ENCODE results near the gene TIMM23. TPM values are rescaled to one million over a fixed set of nuclear protein-coding genes. Genes with fewer than 3 reads are reported as not detected.

Gene TIMM23
- total RNA-seq, 4 donors from 2014 or later, result 24.5 to 62.2 (median 43.5) TPM

DNA sequence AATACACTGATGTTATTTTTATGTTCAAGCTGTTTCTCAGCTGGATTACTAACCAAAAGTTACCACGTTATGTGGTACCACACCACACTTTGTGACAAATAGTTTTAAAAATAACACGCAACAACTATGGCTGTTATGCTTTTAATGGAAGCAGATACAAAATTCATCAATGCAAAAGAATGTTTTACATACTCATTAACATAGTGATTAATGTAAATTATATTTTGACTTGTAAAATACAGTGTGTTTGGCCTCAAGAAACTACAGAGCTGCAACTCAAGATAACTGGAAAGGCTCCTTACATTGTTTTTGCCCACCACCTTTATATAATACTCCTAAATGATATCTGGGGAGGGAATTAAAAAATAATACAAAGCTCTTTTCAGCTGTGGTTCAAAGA is 32.7 kb downstream of the TIMM23 start:
- peaks cover 0 to 89% (median 0%) of the 10 kb centered on the region in 3 donors for H3K36me3 ChIP-seq
- DNase-seq, result no peak
- TF ChIP-seq, protein P1, sequence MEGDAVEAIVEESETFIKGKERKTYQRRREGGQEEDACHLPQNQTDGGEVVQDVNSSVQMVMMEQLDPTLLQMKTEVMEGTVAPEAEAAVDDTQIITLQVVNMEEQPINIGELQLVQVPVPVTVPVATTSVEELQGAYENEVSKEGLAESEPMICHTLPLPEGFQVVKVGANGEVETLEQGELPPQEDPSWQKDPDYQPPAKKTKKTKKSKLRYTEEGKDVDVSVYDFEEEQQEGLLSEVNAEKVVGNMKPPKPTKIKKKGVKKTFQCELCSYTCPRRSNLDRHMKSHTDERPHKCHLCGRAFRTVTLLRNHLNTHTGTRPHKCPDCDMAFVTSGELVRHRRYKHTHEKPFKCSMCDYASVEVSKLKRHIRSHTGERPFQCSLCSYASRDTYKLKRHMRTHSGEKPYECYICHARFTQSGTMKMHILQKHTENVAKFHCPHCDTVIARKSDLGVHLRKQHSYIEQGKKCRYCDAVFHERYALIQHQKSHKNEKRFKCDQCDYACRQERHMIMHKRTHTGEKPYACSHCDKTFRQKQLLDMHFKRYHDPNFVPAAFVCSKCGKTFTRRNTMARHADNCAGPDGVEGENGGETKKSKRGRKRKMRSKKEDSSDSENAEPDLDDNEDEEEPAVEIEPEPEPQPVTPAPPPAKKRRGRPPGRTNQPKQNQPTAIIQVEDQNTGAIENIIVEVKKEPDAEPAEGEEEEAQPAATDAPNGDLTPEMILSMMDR (IDR thresholded peaks at IDR 0.05), result no peak
- no peak for TF ChIP-seq POLR2A (IDR thresholded peaks at IDR 0.05)

DNA sequence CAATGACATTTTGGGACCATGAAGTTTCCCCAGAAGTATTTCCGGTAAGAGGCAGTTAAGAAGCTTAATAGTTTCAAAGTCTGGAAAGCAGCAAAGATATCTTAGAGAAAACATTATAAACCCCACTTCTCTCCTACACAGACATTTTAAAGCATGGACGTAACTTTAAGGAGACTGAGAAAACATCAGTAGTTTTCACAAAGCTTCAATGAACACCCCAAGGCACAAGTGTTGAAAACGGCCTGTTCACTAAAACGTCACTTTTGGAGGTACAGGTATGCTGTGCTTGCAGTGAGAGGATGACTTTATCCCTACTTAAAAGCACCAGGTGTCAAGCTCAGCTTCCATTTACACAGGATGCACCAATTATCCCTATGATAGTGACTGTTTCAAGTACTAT is 33.1 kb downstream of the TIMM23 start:
- H3K9me3 ChIP-seq, result no peaks in the 10 kb centered on the region
- peaks cover 0 to 89% (median 0%) of the 10 kb centered on the region in 3 donors for H3K36me3 ChIP-seq
- H3K4me1 ChIP-seq, result no peaks in the 10 kb centered on the region
- H3K27me3 ChIP-seq, result no peaks in the 10 kb centered on the region
- TF ChIP-seq POLR2A (IDR thresholded peaks at IDR 0.05), result no peak
- TF ChIP-seq, protein P1 (IDR thresholded peaks at IDR 0.05), result no peak
- no peak overlapping the region for H3K4me3 ChIP-seq
- DNase-seq, result no peak
- H3K27ac ChIP-seq, result no peak overlapping the region

More for the DNA sequence above, 32.7 kb downstream of the TIMM23 start:
- H3K27ac ChIP-seq, result no peak overlapping the region
- no peaks in the 10 kb centered on the region for H3K9me3 ChIP-seq
- no peaks in the 10 kb centered on the region for H3K4me1 ChIP-seq
- no peak overlapping the region for H3K4me3 ChIP-seq
- no peaks in the 10 kb centered on the region for H3K27me3 ChIP-seq

DNA sequence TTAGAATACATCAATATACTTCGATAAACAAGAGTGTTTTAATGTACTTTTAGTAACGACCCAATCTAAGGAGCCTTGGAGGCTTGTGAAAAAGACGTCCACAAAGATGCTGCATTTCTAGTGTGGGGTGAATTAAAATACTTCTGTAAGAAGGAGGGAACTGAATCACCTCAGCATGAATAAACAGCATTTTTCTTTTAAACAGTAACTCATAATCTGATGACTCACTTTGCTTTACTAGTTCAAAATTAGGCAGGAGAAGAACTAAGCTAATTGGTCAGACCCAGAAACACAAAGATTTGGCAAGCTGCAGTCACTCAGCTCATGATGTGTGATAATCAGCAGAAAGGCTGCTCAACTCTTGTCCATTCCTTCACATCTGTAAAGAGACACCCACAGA is 33.9 kb downstream of the TIMM23 start:
- Histone ChIP-seq H3K27me3 (no peaks in the 10 kb centered on the region), H3K36me3 (peaks cover 0 to 95% (median 0%) of the 10 kb centered on the region in 3 donors), H3K27ac (no peak overlapping the region), H3K4me1 (no peaks in the 10 kb centered on the region), H3K4me3 (no peak overlapping the region), H3K9me3 (no peaks in the 10 kb centered on the region)
- no peak for TF ChIP-seq POLR2A (IDR thresholded peaks at IDR 0.05)
- TF ChIP-seq, protein P1 (IDR thresholded peaks at IDR 0.05), result no peak
- no peak for DNase-seq

DNA sequence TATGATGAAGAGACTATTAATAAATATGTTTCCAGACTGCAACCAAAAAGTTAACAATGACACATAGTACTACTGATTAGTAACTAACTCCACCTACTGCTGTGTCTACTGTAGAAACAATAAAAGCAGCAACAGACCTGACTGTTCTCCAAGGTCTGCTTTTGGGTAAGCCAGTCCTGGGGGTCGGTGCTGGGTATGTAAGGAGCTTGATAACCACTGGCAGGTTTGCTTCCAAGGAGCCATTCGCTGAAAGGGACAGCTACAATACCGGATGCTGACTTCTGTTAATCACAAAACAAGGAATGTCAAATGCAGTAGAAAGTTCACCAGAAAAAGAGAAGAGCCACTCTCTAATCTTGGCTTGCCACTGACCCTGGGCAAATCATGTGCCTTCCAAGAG is 40.5 kb downstream of the TIMM23 start:
- no peak overlapping the region for H3K27ac ChIP-seq
- no peaks in the 10 kb centered on the region for H3K9me3 ChIP-seq
- H3K4me1 ChIP-seq, result peaks cover 0 to 13% (median 0%) of the 10 kb centered on the region in 4 donors
- H3K36me3 ChIP-seq, result peaks cover 0 to 88% (median 0%) of the 10 kb centered on the region in 3 donors
- no peak for TF ChIP-seq POLR2A (IDR thresholded peaks at IDR 0.05)
- TF ChIP-seq, protein P1 (IDR thresholded peaks at IDR 0.05), result no peak
- H3K4me3 ChIP-seq, result no peak overlapping the region
- no peak for DNase-seq
- no peaks in the 10 kb centered on the region for H3K27me3 ChIP-seq

DNA sequence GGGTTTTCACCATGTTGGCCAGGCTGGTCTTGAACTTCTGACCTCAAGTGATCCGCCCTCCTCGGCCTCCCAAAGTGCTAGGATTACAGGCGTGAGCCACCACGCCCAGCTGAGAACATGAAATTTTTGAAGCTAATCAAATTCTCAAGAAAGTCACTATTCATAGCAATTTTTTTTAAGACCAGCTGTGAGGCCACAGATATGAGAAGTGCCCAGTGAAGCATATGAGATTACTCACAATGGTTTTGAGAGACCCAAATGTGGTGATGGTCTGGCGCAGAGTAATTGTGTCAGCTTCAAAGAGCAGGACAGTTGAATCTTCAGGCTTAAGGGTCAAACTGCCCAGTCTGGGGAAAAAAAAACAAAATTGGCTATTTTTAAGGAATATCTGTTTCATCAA is 41.9 kb downstream of the TIMM23 start:
- Histone ChIP-seq H3K27ac (no peak overlapping the region), H3K4me1 (peaks cover 0 to 27% (median 1%) of the 10 kb centered on the region in 4 donors), H3K9me3 (no peaks in the 10 kb centered on the region), H3K27me3 (no peaks in the 10 kb centered on the region), H3K36me3 (peaks cover 0 to 73% (median 0%) of the 10 kb centered on the region in 3 donors), H3K4me3 (no peak overlapping the region)
- no peak for DNase-seq
- TF ChIP-seq, protein P1 (IDR thresholded peaks at IDR 0.05), result no peak
- no peak for TF ChIP-seq POLR2A (IDR thresholded peaks at IDR 0.05)

Data from Peyer's patch (tissue), 4 donors.